HuH-7.5 (cell line): ENCODE measurements around the gene MND1.
"Not testable (repeated sequence)": the region's sequence is repeated elsewhere in the genome, so short reads cannot be mapped to it uniquely, and the experiment has no call there.

Experiments
- DNase-seq: peaks from one replicate; pipeline ENCODE4 v3.0.0; 2011; ENCODE audit warnings: low spot score

MND1 gene

GRCh38 chr4:153440475-153440874 is 96.0 kb downstream of the MND1 start:
- DNase-seq, result no peak

- DNase-seq, result no peak
Observed at GRCh38 chr4:153447175-153447905, 102.9 kb downstream of the MND1 start.

- no peak for DNase-seq
Observed at GRCh38 chr4:153448003-153448731, 103.7 kb downstream of the MND1 start.

- DNase-seq, result no peak
Observed at GRCh38 chr4:153449338-153449737, 104.8 kb downstream of the MND1 start.

- DNase-seq, result no peak
Observed at GRCh38 chr4:153450544-153450917, 106.0 kb downstream of the MND1 start.

- not testable (repeated sequence) for DNase-seq
Observed at GRCh38 chr4:153451145-153451544, 106.7 kb downstream of the MND1 start.

- no peak for DNase-seq
Observed at GRCh38 chr4:153451911-153452657, 107.6 kb downstream of the MND1 start.

GRCh38 chr4:153452658-153453378 is 108.3 kb downstream of the MND1 start:
- no peak for DNase-seq

GRCh38 chr4:153453402-153453801 is 108.9 kb downstream of the MND1 start:
- no peak for DNase-seq

GRCh38 chr4:153458969-153459368 is 114.5 kb downstream of the MND1 start:
- no peak for DNase-seq

GRCh38 chr4:153461549-153461948 is 117.1 kb downstream of the MND1 start:
- DNase-seq, result not testable (repeated sequence)

- no peak for DNase-seq
Observed at GRCh38 chr4:153464068-153464467, 119.6 kb downstream of the MND1 start.
